ENCODE data around the gene KNCN. TPM values are rescaled to one million over a fixed set of nuclear protein-coding genes. Genes with fewer than 3 reads are reported as not detected.

KNCN gene
- total RNA-seq, 1 donor from 2014 or later = not detected

DNA sequence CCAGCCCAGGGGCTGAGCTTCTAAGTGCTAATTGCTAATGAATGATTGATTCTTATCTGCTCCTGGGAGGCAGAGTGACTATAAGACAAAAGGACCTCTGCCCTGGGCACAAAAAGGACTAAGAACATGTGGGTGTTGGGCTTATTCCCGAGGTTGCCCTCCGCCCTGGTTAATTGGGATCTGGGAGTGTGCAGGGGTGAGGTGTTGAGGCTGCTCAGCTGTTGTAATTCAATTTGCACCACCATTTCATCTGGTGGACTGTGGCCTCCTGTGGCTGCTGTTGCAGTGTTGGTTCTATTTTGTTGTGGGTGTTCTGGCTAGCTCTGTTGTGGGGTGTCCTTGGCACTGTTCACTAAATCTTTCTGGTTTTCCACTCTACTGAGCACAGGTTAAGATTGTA, 13.3 kb downstream of the KNCN start:
- Histone ChIP-seq H3K36me3 (ENCODE audit: control insufficient read depth, insufficient read depth, low read length) (no peaks in the 10 kb centered on the region), H3K4me3 (ENCODE audit: low read depth, low read length) (no peak overlapping the region), H3K27me3 (ENCODE audit: control insufficient read depth, insufficient read depth, low read length) (peaks cover 5% of the 10 kb centered on the region)
- no peak for FAIRE-seq
- DNase-seq (ENCODE audit: low read depth) = no peak
- no peak for TF ChIP-seq CTCF (IDR thresholded peaks at IDR 0.05; ENCODE audit: insufficient read depth, low read length, severe bottlenecking)

- no peaks in the 10 kb centered on the region for H3K36me3 ChIP-seq (ENCODE audit: control insufficient read depth, insufficient read depth, low read length)
- peaks cover 2% of the 10 kb centered on the region for H3K27me3 ChIP-seq (ENCODE audit: control insufficient read depth, insufficient read depth, low read length)
- FAIRE-seq (no peak), DNase-seq (ENCODE audit: low read depth) (no peak)
- H3K4me3 ChIP-seq (ENCODE audit: low read depth, low read length) = no peak overlapping the region
- no peak for TF ChIP-seq CTCF (IDR thresholded peaks at IDR 0.05; ENCODE audit: insufficient read depth, low read length, severe bottlenecking)
Observed at GRCh38 chr1:46537651-46538050, 13.8 kb downstream of the KNCN start.

DNA sequence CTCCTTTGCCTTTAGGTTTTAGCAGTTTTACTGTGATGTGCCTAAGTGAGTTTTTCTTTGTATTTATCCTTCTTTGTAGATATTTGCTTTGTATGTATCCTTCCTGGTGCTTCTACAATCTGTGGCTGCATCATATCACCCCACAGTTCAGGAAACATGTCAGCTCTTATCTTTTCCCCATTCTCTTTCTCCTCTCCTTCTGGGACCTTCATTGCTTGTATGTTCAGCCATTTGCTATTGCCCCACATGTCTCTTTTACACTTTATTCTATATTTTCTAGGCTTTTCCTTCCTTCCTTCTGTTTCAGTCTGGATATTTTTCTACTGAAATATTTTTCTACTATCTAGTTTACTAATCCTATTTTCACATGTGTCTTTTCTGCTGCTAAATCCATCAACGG, 14.9 kb downstream of the KNCN start:
- Histone ChIP-seq H3K27me3 (ENCODE audit: control insufficient read depth, insufficient read depth, low read length) (peaks cover 1% of the 10 kb centered on the region), H3K36me3 (ENCODE audit: control insufficient read depth, insufficient read depth, low read length) (no peaks in the 10 kb centered on the region), H3K4me3 (ENCODE audit: low read depth, low read length) (no peak overlapping the region)
- no peak for FAIRE-seq
- no peak for DNase-seq (ENCODE audit: low read depth)
- TF ChIP-seq CTCF (IDR thresholded peaks at IDR 0.05; ENCODE audit: insufficient read depth, low read length, severe bottlenecking) = no peak

- H3K4me3 ChIP-seq (ENCODE audit: low read depth, low read length) = no peak overlapping the region
- DNase-seq (ENCODE audit: low read depth) (peak; percentile 47), FAIRE-seq (peak; percentile 43)
- peak; percentile 85 for TF ChIP-seq CTCF (IDR thresholded peaks at IDR 0.05; ENCODE audit: insufficient read depth, low read length, severe bottlenecking)
- no peaks in the 10 kb centered on the region for H3K36me3 ChIP-seq (ENCODE audit: control insufficient read depth, insufficient read depth, low read length)
- peaks cover 1% of the 10 kb centered on the region for H3K27me3 ChIP-seq (ENCODE audit: control insufficient read depth, insufficient read depth, low read length)
Observed at GRCh38 chr1:46535063-46535462, 16.4 kb downstream of the KNCN start.

- FAIRE-seq = no peak
- no peaks in the 10 kb centered on the region for H3K36me3 ChIP-seq (ENCODE audit: control insufficient read depth, insufficient read depth, low read length)
- no peak for DNase-seq (ENCODE audit: low read depth)
- H3K4me3 ChIP-seq (ENCODE audit: low read depth, low read length) = peak overlapping the region; percentile 19
- no peak for TF ChIP-seq CTCF (IDR thresholded peaks at IDR 0.05; ENCODE audit: insufficient read depth, low read length, severe bottlenecking)
- peaks cover 1% of the 10 kb centered on the region for H3K27me3 ChIP-seq (ENCODE audit: control insufficient read depth, insufficient read depth, low read length)
Observed at GRCh38 chr1:46533179-46533864, 18.1 kb downstream of the KNCN start.
